Osteoblast (primary cell): ENCODE measurements around the gene GHRH. TPM values are rescaled to one million over a fixed set of nuclear protein-coding genes. Genes with fewer than 3 reads are reported as not detected.

ENCODE experiments used
- DNase-seq: peaks from one replicate; pipeline ENCODE4 v3.0.0; 2011; ENCODE audit warnings: low spot score, mixed read lengths; ENCODE audit not compliant: insufficient read length; ENCODE audit errors: missing footprints
- H2AFZ ChIP-seq: 2 replicates; pipeline ENCODE4 v1.6.0; 2011; ENCODE audit warnings: mild to moderate bottlenecking, low read length
- H3K27ac ChIP-seq: 2 replicates; pipeline ENCODE4 v1.5.1; 2011; ENCODE audit warnings: mild to moderate bottlenecking, low read depth, low read length, moderate library complexity
- H3K27me3 ChIP-seq: 2 replicates; pipeline ENCODE4 v1.6.0; 2012; ENCODE audit warnings: mild to moderate bottlenecking, control low read depth, inconsistent platforms, low read length, moderate library complexity; ENCODE audit not compliant: insufficient read depth
- H3K36me3 ChIP-seq: 2 replicates; pipeline ENCODE4 v1.5.1; 2011; ENCODE audit warnings: mild to moderate bottlenecking, low read length, control low read depth, moderate library complexity; ENCODE audit not compliant: insufficient read depth
- H3K4me1 ChIP-seq: 2 replicates; pipeline ENCODE4 v1.5.1; 2011; ENCODE audit warnings: mild to moderate bottlenecking, low read length, control low read depth, moderate library complexity; ENCODE audit not compliant: insufficient read depth
- H3K4me2 ChIP-seq: 2 replicates; pipeline ENCODE4 v1.6.0; 2011; ENCODE audit warnings: mild to moderate bottlenecking, low read length; ENCODE audit not compliant: insufficient read depth
- H3K4me3 ChIP-seq: fragments of 200-600 bp; sonication (generic); 3 replicates; pipeline ENCODE4 v1.5.1; 2012; ENCODE audit warnings: mild to moderate bottlenecking, low read length, inconsistent platforms; ENCODE audit not compliant: insufficient read depth
- H3K79me2 ChIP-seq: 2 replicates; pipeline ENCODE4 v1.6.0; 2012; ENCODE audit warnings: mild to moderate bottlenecking, low read length, control low read depth, inconsistent platforms; ENCODE audit not compliant: insufficient read depth
- H3K9me3 ChIP-seq: 2 replicates; pipeline ENCODE4 v1.5.1; 2011; ENCODE audit warnings: low read depth, low read length, control low read depth
- H4K20me1 ChIP-seq: 2 replicates; pipeline ENCODE4 v1.6.0; 2012; ENCODE audit warnings: mild to moderate bottlenecking, low read length, control low read depth; ENCODE audit not compliant: insufficient read depth
- CTCF ChIP-seq: IDR thresholded peaks from 2 replicates; pipeline ENCODE4 v1.5.1; 2011; ENCODE audit warnings: mild to moderate bottlenecking, low read depth, low read length, moderate library complexity; ENCODE audit errors: extremely low read depth
- total RNA-seq: library from RNA; depleted of rRNA; stranded (reverse); fragments of >200 nt; gene quantifications from 2 replicates; pipeline ENCODE4 v1.2.3, GENCODE V29; 2012

GHRH gene
- total RNA-seq, 1 donor = not detected

- peaks cover 6% of the 10 kb centered on the region for H4K20me1 ChIP-seq
- no peak overlapping the region for H3K4me2 ChIP-seq
- H3K9me3 ChIP-seq = no peaks in the 10 kb centered on the region
- H3K4me3 ChIP-seq = no peak overlapping the region
- H3K4me1 ChIP-seq = no peaks in the 10 kb centered on the region
- H3K79me2 ChIP-seq = no peaks in the 10 kb centered on the region
- TF ChIP-seq CTCF = no peak
- no peak overlapping the region for H2AFZ ChIP-seq
- no peaks in the 10 kb centered on the region for H3K27me3 ChIP-seq
- DNase-seq = no peak
- no peak overlapping the region for H3K27ac ChIP-seq
- H3K36me3 ChIP-seq = peaks cover 96% of the 10 kb centered on the region
Measured at GRCh38 chr20:37229357-37229756, 32.3 kb downstream of the GHRH start.

- H2AFZ ChIP-seq = no peak overlapping the region
- H3K27ac ChIP-seq = no peak overlapping the region
- no peaks in the 10 kb centered on the region for H3K79me2 ChIP-seq
- H3K4me2 ChIP-seq = no peak overlapping the region
- no peak for TF ChIP-seq CTCF
- DNase-seq = no peak
- H3K4me3 ChIP-seq = no peak overlapping the region
- peaks cover under 1% of the 10 kb centered on the region for H3K4me1 ChIP-seq
- H4K20me1 ChIP-seq = peaks cover 4% of the 10 kb centered on the region
- H3K27me3 ChIP-seq = no peaks in the 10 kb centered on the region
- H3K36me3 ChIP-seq = peaks cover 96% of the 10 kb centered on the region
- H3K9me3 ChIP-seq = no peaks in the 10 kb centered on the region
Measured at GRCh38 chr20:37228656-37229055, 33.0 kb downstream of the GHRH start.

- Histone ChIP-seq H3K9me3 (no peaks in the 10 kb centered on the region), H3K4me3 (no peak overlapping the region), H3K4me1 (peaks cover 6% of the 10 kb centered on the region), H3K27ac (no peak overlapping the region), H3K36me3 (peaks cover 93% of the 10 kb centered on the region), H4K20me1 (peaks cover 4% of the 10 kb centered on the region), H3K27me3 (no peaks in the 10 kb centered on the region), H3K79me2 (no peaks in the 10 kb centered on the region), H2AFZ (no peak overlapping the region), H3K4me2 (no peak overlapping the region)
- TF ChIP-seq CTCF = no peak
- DNase-seq = no peak
Measured at GRCh38 chr20:37228082-37228481, 33.5 kb downstream of the GHRH start.

- H4K20me1 ChIP-seq = peaks cover 4% of the 10 kb centered on the region
- no peak for TF ChIP-seq CTCF
Measured at GRCh38 chr20:37226889-37227288, 34.7 kb downstream of the GHRH start.

More at GRCh38 chr20:37226889-37227288, 34.7 kb downstream of the GHRH start:
- Histone ChIP-seq H3K4me3 (no peak overlapping the region), H3K4me2 (no peak overlapping the region), H3K9me3 (no peaks in the 10 kb centered on the region), H3K79me2 (peaks cover 3% of the 10 kb centered on the region), H3K4me1 (peaks cover 13% of the 10 kb centered on the region), H2AFZ (no peak overlapping the region), H3K36me3 (peaks cover 82% of the 10 kb centered on the region), H3K27me3 (no peaks in the 10 kb centered on the region), H3K27ac (no peak overlapping the region)
- DNase-seq = no peak
